Esophagus squamous epithelium (tissue), 5 donors: ENCODE results near the gene ENAM. TPM values are rescaled to one million over a fixed set of nuclear protein-coding genes. Genes with fewer than 3 reads are reported as not detected.
"Not testable (repeated sequence)": the region's sequence is repeated elsewhere in the genome, so short reads cannot be mapped to it uniquely, and the experiment has no call there.

Source experiments
- DNase-seq: peaks from one replicate; lab custom pipeline; 2025; lab: John Stamatoyannopoulos, UW
- H3K27ac ChIP-seq, 4 donors: fragments of 200-600 bp; sonication (generic); one replicate each; pipeline ENCODE4 v1.5.1; 2016 to 2019; ENCODE audit warnings: mild to moderate bottlenecking in 1 of 4
- H3K27me3 ChIP-seq, 4 donors: fragments of 200-600 bp; sonication (generic); 1 replicate in 3 of 4; 2 replicates in 1 of 4; pipeline versions ENCODE4 v1.5.1 to v1.6.0; 2017 to 2021; ENCODE audit warnings: antibody characterized with exemption in 1 of 4
- H3K36me3 ChIP-seq, 3 donors: fragments of 200-600 bp; sonication (generic); one replicate each; pipeline ENCODE4 v1.5.1; 2016 to 2019
- H3K4me1 ChIP-seq, 3 donors: fragments of 200-600 bp; sonication (generic); one replicate each; pipeline ENCODE4 v1.5.1; 2017 to 2019
- H3K4me3 ChIP-seq, 4 donors: fragments of 200-600 bp; sonication (generic); 1 replicate in 3 of 4; 2 replicates in 1 of 4; pipeline ENCODE4 v1.5.1; 2016 to 2019; ENCODE audit warnings: mild to moderate bottlenecking in 2 of 4, moderate library complexity in 1 of 4
- H3K9me3 ChIP-seq, 3 donors: fragments of 200-600 bp; sonication (generic); one replicate each; pipeline ENCODE4 v1.5.1; 2016 to 2019
- CTCF ChIP-seq, 6 experiments: fragments of 450-650 bp in 4 of 6; fragments of 200-600 bp in 2 of 6; sonication (generic) in 2 of 6; IDR thresholded peaks; one replicate each; pipeline ENCODE4 v1.5.1; 2016 to 2019; ENCODE audit warnings: antibody characterized with exemption in 6 of 6, mild to moderate bottlenecking in 4 of 6, moderate library complexity in 4 of 6
- POLR2A ChIP-seq, 4 donors: fragments of 450-650 bp; IDR thresholded peaks; one replicate each; pipeline ENCODE4 v1.6.1; 2017; ENCODE audit warnings: antibody characterized with exemption in 4 of 4, mild to moderate bottlenecking in 4 of 4, moderate library complexity in 3 of 4
- WGBS, 2 donors: methylation state at CpG; one replicate each; pipeline ENCODE4 v1.1.5; 2018; 5-methylcytosine and 5-hydroxymethylcytosine counted together
- intact Hi-C: fragments of 100-400 bp; cut with DNase I; formaldehyde crosslinking; loops from one replicate; pipeline ENCODE4 v1.15.0; 2022
- total RNA-seq, 4 donors: library from RNA; depleted of rRNA; stranded (reverse); fragments of >200 nt; gene quantifications; one replicate each; pipeline ENCODE4 v1.1.0, GENCODE V29; 2016
- donor health status: DM: yes; HTN: yes; CAD: no.

ENAM gene
- total RNA-seq, 4 donors from 2014 or later, result not detected

GRCh38 chr4:70654605-70655011, 26.1 kb downstream of the ENAM start:
- no peak for DNase-seq
- H3K27me3 ChIP-seq, result no peaks in the 10 kb centered on the region
- TF ChIP-seq CTCF (IDR thresholded peaks at IDR 0.05), result no peak
- no peak for TF ChIP-seq POLR2A (IDR thresholded peaks at IDR 0.05)
- no peak overlapping the region for H3K4me3 ChIP-seq
- H3K36me3 ChIP-seq, result no peaks in the 10 kb centered on the region
- 59 to 67% methylated on average over 5 of the region's 5 CpGs for WGBS, 2 donors
- intact Hi-C loops, result loop anchor here (10.0 kb wide), 1 partner anchor 370 kb away; no protein-coding TSS in a partner anchor
- H3K9me3 ChIP-seq, result no peaks in the 10 kb centered on the region
- H3K27ac ChIP-seq, result no peak overlapping the region
- no peaks in the 10 kb centered on the region for H3K4me1 ChIP-seq

- no peaks in the 10 kb centered on the region for H3K36me3 ChIP-seq
- H3K4me3 ChIP-seq, result no peak overlapping the region
- H3K9me3 ChIP-seq, result no peaks in the 10 kb centered on the region
- TF ChIP-seq POLR2A (IDR thresholded peaks at IDR 0.05), result no peak
- no peak for TF ChIP-seq CTCF (IDR thresholded peaks at IDR 0.05)
- DNase-seq, result no peak
- intact Hi-C loops, result loop anchor here (10.0 kb wide), 1 partner anchor 367 kb away; no protein-coding TSS in a partner anchor
- no peaks in the 10 kb centered on the region for H3K4me1 ChIP-seq
- no peaks in the 10 kb centered on the region for H3K27me3 ChIP-seq
- H3K27ac ChIP-seq, result no peak overlapping the region
- WGBS, 2 donors, result 82 to 85% methylated on average over 5 of the region's 5 CpGs
These were observed 28.8 kb downstream of the ENAM start for GRCh38 chr4:70657326-70657725.

GRCh38 chr4:70658418-70658817, 29.9 kb downstream of the ENAM start:
- no peaks in the 10 kb centered on the region for H3K36me3 ChIP-seq
- no peaks in the 10 kb centered on the region for H3K27me3 ChIP-seq
- no peak overlapping the region for H3K4me3 ChIP-seq
- H3K9me3 ChIP-seq, result no peaks in the 10 kb centered on the region
- DNase-seq, result no peak
- no peak overlapping the region for H3K27ac ChIP-seq
- TF ChIP-seq POLR2A (IDR thresholded peaks at IDR 0.05) (no peak), CTCF (IDR thresholded peaks at IDR 0.05) (no peak)
- no peaks in the 10 kb centered on the region for H3K4me1 ChIP-seq
- intact Hi-C loops, result loop anchor here (10.0 kb wide), 1 partner anchor 366 kb away; no protein-coding TSS in a partner anchor
- WGBS, 2 donors, result 46 to 51% methylated on average over 3 of the region's 3 CpGs

- H3K4me1 ChIP-seq, result no peaks in the 10 kb centered on the region
- H3K27me3 ChIP-seq, result no peaks in the 10 kb centered on the region
- H3K36me3 ChIP-seq, result no peaks in the 10 kb centered on the region
- H3K4me3 ChIP-seq, result no peak overlapping the region
- intact Hi-C loops, result no loop called here
- H3K9me3 ChIP-seq, result no peaks in the 10 kb centered on the region
- TF ChIP-seq POLR2A (IDR thresholded peaks at IDR 0.05), result no peak
- no peak for TF ChIP-seq CTCF (IDR thresholded peaks at IDR 0.05)
- no peak for DNase-seq
- WGBS, 2 donors, result 83 to 91% methylated on average over 4 of the region's 4 CpGs
- no peak overlapping the region for H3K27ac ChIP-seq
These were observed 31.6 kb downstream of the ENAM start for GRCh38 chr4:70660106-70660505.

DNA sequence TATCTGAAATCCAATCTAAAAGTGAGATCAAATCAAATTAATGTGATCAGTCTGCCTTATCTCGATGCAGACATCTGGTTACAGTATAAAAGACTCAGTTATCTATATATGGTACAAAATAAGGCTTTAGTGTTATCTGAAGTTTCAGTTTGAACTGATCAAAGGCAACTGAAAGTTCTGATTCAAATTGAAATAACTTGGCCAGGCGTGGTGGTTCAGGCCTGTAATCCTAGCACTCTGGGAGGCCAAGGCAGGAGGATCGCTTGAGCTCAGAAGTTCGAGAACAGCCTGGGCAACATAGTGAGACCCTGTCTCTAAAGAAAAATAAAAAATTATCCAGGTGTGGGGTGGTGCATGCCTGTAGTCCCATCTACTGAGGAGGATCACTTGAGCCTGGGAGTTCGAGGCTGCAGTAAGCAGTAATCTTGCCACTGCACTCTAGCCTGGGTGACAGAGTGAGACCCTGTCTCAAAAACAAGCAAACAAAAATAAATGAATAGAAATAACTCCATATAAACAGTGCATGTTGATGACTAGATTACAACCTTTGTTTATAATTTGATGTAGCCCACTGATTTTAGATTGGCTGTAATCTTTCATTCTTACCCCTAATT, 32.9 kb downstream of the ENAM start:
- H3K9me3 ChIP-seq, H3K27me3 ChIP-seq, H3K4me3 ChIP-seq, H3K4me1 ChIP-seq, intact Hi-C loops, DNase-seq, H3K27ac ChIP-seq, H3K36me3 ChIP-seq: not testable (repeated sequence)
- WGBS, 2 donors, result 83 to 91% methylated on average over 5 of the region's 5 CpGs
